Sigmoid colon (tissue), 4 donors: ENCODE results near the gene NF2.

ENCODE experiments used
- CTCF ChIP-seq, 4 experiments: fragments of 450-650 bp in 3 of 4; fragments of 200-600 bp in 1 of 4; IDR thresholded peaks; one replicate each; pipeline ENCODE4 v1.5.1; 2016 to 2019; ENCODE audit warnings: antibody characterized with exemption in 4 of 4, mild to moderate bottlenecking in 3 of 4, moderate library complexity in 2 of 4
- EP300 ChIP-seq, 4 donors: sonication (generic); formaldehyde crosslinking; IDR thresholded peaks; one replicate each; pipeline ENCODE4 v1.6.1; 2017; ENCODE audit warnings: antibody characterized with exemption in 4 of 4
- POLR2A ChIP-seq, 2 donors: fragments of 450-650 bp; IDR thresholded peaks; one replicate each; pipeline ENCODE4 v1.6.1; 2016; ENCODE audit warnings: antibody characterized with exemption in 2 of 2, mild to moderate bottlenecking in 2 of 2, moderate library complexity in 2 of 2
- POLR2AphosphoS5 ChIP-seq, 4 donors: sonication (generic); formaldehyde crosslinking; IDR thresholded peaks; one replicate each; pipeline ENCODE4 v1.6.1; 2017; ENCODE audit warnings: antibody characterized with exemption in 4 of 4

- TF ChIP-seq CTCF (IDR thresholded peaks at IDR 0.05) (no peak), POLR2AphosphoS5 (IDR thresholded peaks at IDR 0.05) (no peak), EP300 (IDR thresholded peaks at IDR 0.05) (no peak), POLR2A (IDR thresholded peaks at IDR 0.05) (no peak)
Measured at GRCh38 chr22:29706486-29706885, 103.1 kb downstream of the NF2 start.
